Measurements from ENCODE around the gene GFPT2.

The GFPT2 gene

DNA sequence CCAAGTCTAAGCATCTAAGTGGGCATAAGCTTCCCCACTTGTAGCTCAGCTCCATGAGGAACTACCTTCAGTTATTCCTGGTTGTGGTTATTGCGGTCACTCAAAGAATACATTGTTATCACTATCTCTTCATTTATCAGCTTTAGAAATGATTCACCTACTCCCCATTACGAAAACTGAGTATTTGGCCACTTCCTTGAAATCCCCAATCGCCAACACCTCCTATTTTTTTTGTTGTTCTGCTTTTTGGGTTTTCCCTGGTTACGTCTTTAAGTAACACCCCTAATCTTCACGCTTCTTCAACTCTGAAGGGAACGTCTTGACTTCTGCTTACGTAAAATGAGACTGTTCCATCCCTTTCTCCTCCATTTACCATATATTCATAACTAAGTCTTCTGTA is 81.9 kb downstream of the GFPT2 start:
- no peak for DNase-seq

GRCh38 chr5:180259260-180259611 is 93.9 kb downstream of the GFPT2 start:
- DNase-seq: no peak

GRCh38 chr5:180253036-180253824 is 99.9 kb downstream of the GFPT2 start:
- no peak for DNase-seq

DNA sequence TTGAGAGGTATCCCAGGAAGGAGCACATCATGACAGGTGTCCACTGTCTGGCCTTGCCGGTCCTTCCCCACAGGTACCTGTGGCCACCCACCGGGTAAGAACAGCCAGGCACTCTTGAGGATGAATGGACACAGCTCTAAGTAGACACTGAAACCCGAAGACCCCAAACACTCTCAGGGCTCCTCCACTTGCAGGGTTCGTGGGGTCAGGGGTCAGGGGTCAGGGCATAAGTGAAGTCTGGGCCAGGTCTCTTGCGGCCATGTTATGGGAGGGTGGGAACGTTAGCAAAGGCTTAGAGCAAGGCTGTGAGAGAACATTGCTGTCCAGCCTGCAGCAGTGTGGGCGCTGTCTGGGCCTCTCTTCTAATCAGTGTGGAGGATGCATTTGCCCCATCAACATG is 101.2 kb downstream of the GFPT2 start:
- no peak for DNase-seq

GRCh38 chr5:180251141-180251540 is 102.0 kb downstream of the GFPT2 start:
- DNase-seq: no peak
